Activated CD8-positive, alpha-beta memory T cell treated with anti-CD3 and anti-CD28 coated beads, Interleukin-2, amount 10 ng/mL, durations not matched to agents 7 days and 5 days (primary cell): Measurements from ENCODE around the gene PRKAR1A. TPM values are rescaled to one million over a fixed set of nuclear protein-coding genes. Genes with fewer than 3 reads are reported as not detected.
"Not testable (repeated sequence)": the region's sequence is repeated elsewhere in the genome, so short reads cannot be mapped to it uniquely, and the experiment has no call there.

Experiments
- ATAC-seq: fragments of 150-1000 bp; cut with Tn5 transposase; one replicate; pipeline ENCODE4 v1.10.0; 2021; ENCODE audit warnings: moderate library complexity
- CTCF ChIA-PET: fragments of 350-600 bp; sonication (Branson Sonifier 250); formaldehyde crosslinking; loops from one replicate; lab custom pipeline; 2021; ENCODE audit warnings: antibody characterized with exemption; lab: Charles Lee
- DNase-seq: peaks from one replicate; pipeline ENCODE4 v3.0.0-alpha.2; 2020
- H3K27ac Mint-ChIP-seq: one replicate; pipeline ENCODE4 v1.8.0; 2021; ENCODE audit warnings: mild to moderate bottlenecking, mixed read lengths
- H3K27me3 Mint-ChIP-seq: one replicate; pipeline ENCODE4 v1.8.0; 2021; ENCODE audit warnings: mixed read lengths
- H3K36me3 Mint-ChIP-seq: one replicate; pipeline ENCODE4 v1.8.0; 2021; ENCODE audit warnings: mild to moderate bottlenecking, mixed read lengths
- H3K4me1 Mint-ChIP-seq: one replicate; pipeline ENCODE4 v1.8.0; 2021; ENCODE audit warnings: mixed read lengths
- H3K4me3 Mint-ChIP-seq: one replicate; pipeline ENCODE4 v1.8.0; 2021; ENCODE audit warnings: mild to moderate bottlenecking, moderate library complexity, mixed read lengths
- H3K9me3 Mint-ChIP-seq: one replicate; pipeline ENCODE4 v1.8.0; 2022; ENCODE audit warnings: low read depth, mixed read lengths
- total RNA-seq, 2 experiments: library from RNA; stranded (reverse); gene quantifications; one replicate each; pipeline ENCODE4 v1.2.3, GENCODE V29; 2021

PRKAR1A gene
- 100 to 1,000 TPM; 215 to 293 TPM for total RNA-seq

DNA sequence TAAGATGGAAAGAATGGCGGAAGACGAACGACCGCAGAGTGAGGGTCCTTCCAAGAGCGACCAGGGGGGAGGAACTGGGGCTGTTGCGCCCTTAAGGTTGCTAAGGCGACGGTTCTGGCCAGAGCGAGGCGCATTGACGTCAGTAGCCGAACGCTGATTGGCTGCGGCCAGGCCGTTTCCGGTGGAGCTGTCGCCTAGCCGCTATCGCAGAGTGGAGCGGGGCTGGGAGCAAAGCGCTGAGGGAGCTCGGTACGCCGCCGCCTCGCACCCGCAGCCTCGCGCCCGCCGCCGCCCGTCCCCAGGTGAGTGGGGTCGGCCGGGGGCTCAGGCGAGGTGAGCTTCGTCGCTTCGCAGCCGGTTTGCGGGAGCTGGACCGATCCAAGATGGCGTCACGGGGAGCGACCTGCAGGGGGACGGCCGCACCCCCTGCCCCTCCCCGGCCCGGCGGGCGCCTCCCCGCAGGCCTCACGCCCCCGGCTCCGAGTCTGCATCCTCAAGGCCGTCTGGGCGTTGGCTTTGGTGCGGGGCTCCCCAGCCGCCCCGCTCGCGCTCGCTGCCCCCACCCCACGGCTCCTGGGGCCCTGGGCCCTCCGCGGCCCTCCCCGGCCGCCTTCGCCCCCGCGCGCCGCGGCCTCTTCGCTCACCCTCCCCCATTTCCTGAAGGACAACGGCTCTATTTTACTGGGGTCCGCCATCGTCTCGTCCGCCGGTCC lies at the start of gene PRKAR1A:
Gene PRKAR1A, plus strand, starts transcription at position 184 of the 713 bp plus-strand sequence. CDS start 2,970 bp downstream, outside the sequence.
- peak; percentile 97 for DNase-seq
- peak within 1 kb of the TSS; percentile 98 for H3K4me3 Mint-ChIP-seq
- peaks cover 65% of the 10 kb centered on the region for H3K4me1 Mint-ChIP-seq
- H3K9me3 Mint-ChIP-seq: no peaks in the 10 kb centered on the region
- peaks cover 34% of the 10 kb centered on the region for H3K36me3 Mint-ChIP-seq
- ATAC-seq: peak; percentile 89
- no peaks in the 10 kb centered on the region for H3K27me3 Mint-ChIP-seq
- CTCF ChIA-PET: interaction anchor here (0.6 to 2.8 kb wide), 8 partner anchors 15 to 339 kb away, joined by 3 to 20 read pairs (median 3); no protein-coding TSS in a partner anchor
- peak within 1 kb of the TSS; percentile 97 for H3K27ac Mint-ChIP-seq

GRCh38 chr17:68463211-68464019 lies 48.8 kb upstream of the PRKAR1A start:
- DNase-seq (no peak), ATAC-seq (no peak)
- no peaks in the 10 kb centered on the region for H3K36me3 Mint-ChIP-seq
- CTCF ChIA-PET: interaction anchor here (0.7 to 17.7 kb wide), 13 partner anchors 23 to 312 kb away, joined by 3 to 260 read pairs (median 4); partner anchors contain the start of genes ARSG, PRKAR1A and SLC16A6
- H3K27me3 Mint-ChIP-seq: peaks cover 11% of the 10 kb centered on the region
- H3K4me3 Mint-ChIP-seq: no peak overlapping the region
- peaks cover 55% of the 10 kb centered on the region for H3K4me1 Mint-ChIP-seq
- H3K9me3 Mint-ChIP-seq: no peaks in the 10 kb centered on the region
- H3K27ac Mint-ChIP-seq: peak overlapping the region; percentile 94

DNA sequence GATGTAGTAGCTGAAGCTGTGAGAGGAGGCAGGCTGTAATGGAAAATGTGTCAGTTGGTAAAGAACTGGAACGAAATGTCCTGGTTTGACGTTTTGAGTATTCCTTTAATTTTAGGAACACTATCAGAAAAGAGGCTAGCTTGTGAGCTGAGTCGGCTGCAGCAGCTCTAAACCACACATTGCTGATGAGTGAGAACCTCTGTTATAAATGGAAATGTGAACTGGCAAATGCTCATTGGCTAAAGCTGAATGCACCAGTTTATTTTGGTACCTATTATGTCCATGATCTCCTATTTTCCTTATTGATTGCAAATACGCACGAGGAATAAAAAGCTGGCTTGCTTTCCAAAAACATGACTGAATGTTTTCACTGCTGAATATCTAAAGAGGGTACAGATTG lies 43.9 kb upstream of the PRKAR1A start:
- Mint-ChIP-seq H3K4me3 (no peak overlapping the region), H3K36me3 (no peaks in the 10 kb centered on the region), H3K9me3 (no peaks in the 10 kb centered on the region), H3K27me3 (peaks cover 29% of the 10 kb centered on the region), H3K4me1 (peaks cover 9% of the 10 kb centered on the region), H3K27ac (no peak overlapping the region)
- CTCF ChIA-PET: interaction anchor here (1.1 to 17.7 kb wide), 6 partner anchors 8 to 206 kb away, joined by 3 to 260 read pairs (median 6); no protein-coding TSS in a partner anchor
- ATAC-seq (no peak), DNase-seq (no peak)

- no peak for DNase-seq
- peaks cover 32% of the 10 kb centered on the region for H3K27me3 Mint-ChIP-seq
- no peak overlapping the region for H3K27ac Mint-ChIP-seq
- no peaks in the 10 kb centered on the region for H3K9me3 Mint-ChIP-seq
- CTCF ChIA-PET: interaction anchor here (1.1 to 17.7 kb wide), 4 partner anchors 10 to 206 kb away, joined by 3 to 260 read pairs (median 10); no protein-coding TSS in a partner anchor
- H3K4me3 Mint-ChIP-seq: no peak overlapping the region
- peaks cover 9% of the 10 kb centered on the region for H3K4me1 Mint-ChIP-seq
- no peaks in the 10 kb centered on the region for H3K36me3 Mint-ChIP-seq
- ATAC-seq: no peak
These were observed 43.4 kb upstream of the PRKAR1A start for GRCh38 chr17:68468788-68469187.

- peaks cover 2% of the 10 kb centered on the region for H3K4me1 Mint-ChIP-seq
- ATAC-seq (no peak), DNase-seq (no peak)
- H3K27me3 Mint-ChIP-seq: peaks cover 40% of the 10 kb centered on the region
- no peaks in the 10 kb centered on the region for H3K36me3 Mint-ChIP-seq
- no peaks in the 10 kb centered on the region for H3K9me3 Mint-ChIP-seq
- no peak overlapping the region for H3K27ac Mint-ChIP-seq
- no peak overlapping the region for H3K4me3 Mint-ChIP-seq
- CTCF ChIA-PET: interaction anchor here (1.1 to 2.5 kb wide), 3 partner anchors 10 to 14 kb away, joined by 3 to 5 read pairs (median 4); no protein-coding TSS in a partner anchor
These were observed 41.3 kb upstream of the PRKAR1A start for GRCh38 chr17:68470961-68471360.

GRCh38 chr17:68480885-68481284 lies 31.3 kb upstream of the PRKAR1A start:
- no peak overlapping the region for H3K4me3 Mint-ChIP-seq

DNA sequence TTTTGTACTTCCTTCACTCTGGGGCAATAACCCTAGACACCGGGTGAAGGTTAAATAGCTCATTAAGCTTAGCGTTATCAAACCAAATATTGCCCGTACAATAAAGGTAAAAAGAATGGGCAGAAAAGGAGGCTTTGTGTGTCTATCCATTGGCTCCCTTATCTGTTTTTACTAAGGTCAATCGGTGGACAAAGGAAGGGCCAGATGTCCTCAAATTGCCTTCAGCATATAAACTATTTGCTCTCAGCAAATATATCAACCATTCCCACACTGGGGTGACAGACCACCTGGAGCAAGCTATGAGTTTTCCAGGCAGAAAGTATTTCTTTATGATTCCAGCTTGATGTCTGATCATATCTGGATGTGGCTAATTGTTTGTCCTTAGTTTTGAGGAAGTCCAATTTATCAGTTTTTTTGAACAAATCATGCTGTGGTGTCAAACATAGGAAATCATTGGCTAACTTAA lies 29.6 kb upstream of the PRKAR1A start:
- no peak overlapping the region for H3K27ac Mint-ChIP-seq
- H3K9me3 Mint-ChIP-seq: peaks cover 8% of the 10 kb centered on the region
- H3K4me3 Mint-ChIP-seq: no peak overlapping the region
- DNase-seq (no peak), ATAC-seq (no peak)
- peaks cover 8% of the 10 kb centered on the region for H3K36me3 Mint-ChIP-seq
- H3K4me1 Mint-ChIP-seq: peaks cover 20% of the 10 kb centered on the region
- peaks cover 53% of the 10 kb centered on the region for H3K27me3 Mint-ChIP-seq
- CTCF ChIA-PET: interaction anchor here (1.2 to 2.0 kb wide), 3 partner anchors 8 to 289 kb away, joined by 4 to 6 read pairs (median 5); no protein-coding TSS in a partner anchor

More at GRCh38 chr17:68480885-68481284, 31.3 kb upstream of the PRKAR1A start:
- Mint-ChIP-seq H3K4me1 (peaks cover 7% of the 10 kb centered on the region), H3K9me3 (peaks cover 8% of the 10 kb centered on the region), H3K27me3 (peaks cover 53% of the 10 kb centered on the region), H3K36me3 (peaks cover 8% of the 10 kb centered on the region), H3K27ac (no peak overlapping the region)
- CTCF ChIA-PET: interaction anchor here (0.8 to 1.2 kb wide), 5 partner anchors 10 to 304 kb away, joined by 3 to 4 read pairs (median 3); no protein-coding TSS in a partner anchor
- ATAC-seq (no peak), DNase-seq (no peak)

DNA sequence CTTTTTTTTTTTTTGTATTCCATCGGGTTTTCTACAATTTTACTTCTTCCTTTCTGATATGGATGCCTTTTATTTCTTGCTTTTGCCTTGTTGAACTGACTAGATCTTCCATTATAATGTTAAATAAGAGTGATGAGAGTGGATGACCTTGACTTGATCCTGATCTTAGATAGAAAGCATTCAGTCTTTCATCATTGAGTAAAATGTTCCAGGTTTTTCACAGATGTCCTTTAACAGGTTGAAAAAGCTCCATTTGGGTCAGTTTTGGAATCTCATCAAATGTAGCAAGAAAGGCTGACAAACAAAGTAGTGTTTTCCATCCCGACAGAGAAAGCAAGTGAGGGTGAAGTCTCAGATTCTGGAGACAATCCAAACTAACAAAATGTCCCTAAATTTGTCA lies 27.8 kb upstream of the PRKAR1A start:
- H3K4me3 Mint-ChIP-seq: no peak overlapping the region
- peaks cover 30% of the 10 kb centered on the region for H3K4me1 Mint-ChIP-seq

DNA sequence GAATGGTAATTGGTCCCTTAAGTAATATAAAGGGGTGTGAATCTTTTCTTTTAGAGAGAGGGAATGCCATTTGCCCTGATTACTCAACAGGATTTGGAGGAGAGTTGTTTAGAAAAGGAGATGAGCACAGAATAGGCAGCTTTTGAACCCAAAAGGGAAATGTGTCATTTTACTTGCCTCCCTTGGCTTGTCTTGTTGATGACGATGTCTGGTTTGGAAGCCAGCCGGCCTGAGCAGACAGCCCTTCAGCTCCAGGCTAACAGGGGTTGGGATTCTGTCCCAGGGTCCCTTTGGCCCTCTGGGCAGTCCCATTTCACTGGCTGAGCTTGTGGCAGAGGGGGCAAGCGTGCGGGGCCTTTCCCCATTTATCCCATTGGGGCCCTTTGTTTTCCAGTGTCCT lies 22.3 kb upstream of the PRKAR1A start:
- H3K27ac Mint-ChIP-seq: no peak overlapping the region
- H3K27me3 Mint-ChIP-seq: peaks cover 20% of the 10 kb centered on the region
- ATAC-seq (no peak), DNase-seq (no peak)
- no peaks in the 10 kb centered on the region for H3K9me3 Mint-ChIP-seq
- H3K4me3 Mint-ChIP-seq: no peak overlapping the region
- CTCF ChIA-PET: interaction anchor here (2.7 to 3.6 kb wide), 2 partner anchors 8 to 23 kb away, joined by 21 to 27 read pairs; no protein-coding TSS in a partner anchor
- H3K36me3 Mint-ChIP-seq: no peaks in the 10 kb centered on the region
- H3K4me1 Mint-ChIP-seq: peaks cover 26% of the 10 kb centered on the region

More for the DNA sequence above, 27.8 kb upstream of the PRKAR1A start:
- CTCF ChIA-PET: interaction anchor here (1.1 to 1.5 kb wide), 2 partner anchors 13 kb away, joined by 3 read pairs; no protein-coding TSS in a partner anchor
- ATAC-seq (no peak), DNase-seq (no peak)
- H3K9me3 Mint-ChIP-seq: peaks cover 4% of the 10 kb centered on the region
- peaks cover 5% of the 10 kb centered on the region for H3K36me3 Mint-ChIP-seq
- peaks cover 49% of the 10 kb centered on the region for H3K27me3 Mint-ChIP-seq
- H3K27ac Mint-ChIP-seq: no peak overlapping the region

DNA sequence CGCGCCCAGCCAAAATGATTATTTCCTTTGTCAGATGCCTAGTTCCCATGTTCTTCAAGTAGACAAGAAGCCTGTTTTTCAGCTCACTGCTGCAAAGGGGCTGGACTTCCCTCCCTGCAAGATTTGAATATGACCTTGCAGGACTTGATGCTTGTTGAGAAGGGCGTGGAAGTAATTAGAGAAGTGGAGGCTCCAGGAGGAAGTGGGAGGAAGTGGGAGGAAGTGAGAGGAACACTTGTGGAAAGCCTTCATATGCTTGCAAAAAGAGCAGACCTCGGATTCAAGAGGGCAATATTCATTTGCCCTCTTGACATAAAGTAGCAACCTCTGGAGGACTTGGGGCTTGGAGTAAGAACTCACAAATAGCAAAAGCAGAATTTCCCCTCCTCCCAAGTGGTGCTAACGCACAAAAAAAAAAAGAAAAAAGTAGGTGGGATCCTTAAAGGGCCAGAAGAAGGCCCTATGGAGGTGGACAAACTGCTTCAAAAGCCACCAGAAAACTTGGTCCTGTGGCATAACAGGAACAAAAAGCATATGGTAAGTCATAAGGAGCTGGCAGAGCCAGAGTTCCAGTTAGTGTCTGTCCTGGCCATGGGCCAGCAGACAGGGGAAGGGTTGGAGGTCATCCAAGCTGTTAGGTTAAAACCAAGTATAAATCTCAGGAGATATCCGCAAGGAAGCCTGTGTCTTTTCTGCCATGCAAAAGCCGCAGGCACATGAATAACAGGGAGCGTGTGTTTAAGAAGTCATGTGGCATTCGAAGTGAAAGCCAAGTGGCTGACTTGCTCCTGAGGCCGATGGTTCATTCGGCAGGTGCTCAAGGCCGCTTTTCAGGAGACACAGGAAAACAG lies 20.6 kb upstream of the PRKAR1A start:
- peaks cover 3% of the 10 kb centered on the region for H3K27me3 Mint-ChIP-seq
- no peak overlapping the region for H3K4me3 Mint-ChIP-seq
- ATAC-seq (no peak), DNase-seq (no peak)
- no peaks in the 10 kb centered on the region for H3K9me3 Mint-ChIP-seq
- H3K36me3 Mint-ChIP-seq: no peaks in the 10 kb centered on the region
- CTCF ChIA-PET: interaction anchor here (1.0 kb wide), 1 partner anchor 25 kb away, joined by 3 read pairs; no protein-coding TSS in a partner anchor
- H3K4me1 Mint-ChIP-seq: peaks cover 21% of the 10 kb centered on the region
- H3K27ac Mint-ChIP-seq: no peak overlapping the region

DNA sequence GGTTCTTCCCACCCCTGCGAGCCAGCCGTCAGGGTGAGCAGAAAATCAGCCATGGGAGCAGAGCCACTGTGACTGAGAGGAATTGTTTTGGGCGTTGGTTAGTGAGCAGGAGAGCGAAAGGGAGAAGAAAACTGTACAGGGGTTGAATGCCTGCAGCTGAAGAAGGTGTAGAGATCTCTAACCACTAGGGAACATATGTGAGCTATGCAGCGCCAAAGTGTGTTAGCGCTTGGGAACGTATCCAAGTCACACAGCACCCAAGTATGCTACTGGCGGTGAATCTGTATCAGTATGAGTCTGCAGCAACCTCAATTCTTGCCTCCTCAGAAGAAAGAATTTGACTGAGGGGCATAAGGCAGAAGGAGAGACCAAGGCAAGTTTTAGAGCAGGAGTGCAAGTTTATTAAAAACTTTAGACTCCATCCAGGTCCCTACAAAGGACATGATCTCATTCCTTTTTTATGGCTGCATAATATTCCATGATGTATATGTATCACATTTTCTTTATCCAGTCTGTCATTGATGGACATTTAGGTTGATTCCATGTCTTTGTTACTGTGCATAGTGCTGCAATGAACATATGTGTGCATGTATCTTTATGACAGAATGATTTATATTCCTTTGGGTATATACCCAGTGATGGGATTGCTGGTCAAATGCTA lies 19.7 kb upstream of the PRKAR1A start:
- peaks cover 16% of the 10 kb centered on the region for H3K4me1 Mint-ChIP-seq
- ATAC-seq, H3K9me3 Mint-ChIP-seq, H3K27me3 Mint-ChIP-seq, H3K4me3 Mint-ChIP-seq, H3K36me3 Mint-ChIP-seq, DNase-seq, H3K27ac Mint-ChIP-seq: not testable (repeated sequence)
- CTCF ChIA-PET: interaction anchor here (1.0 kb wide), 1 partner anchor 26 kb away, joined by 3 read pairs; no protein-coding TSS in a partner anchor

GRCh38 chr17:68495081-68495480 lies 17.1 kb upstream of the PRKAR1A start:
- no peak overlapping the region for H3K27ac Mint-ChIP-seq
- CTCF ChIA-PET: no interaction called here
- DNase-seq (no peak), ATAC-seq (no peak)
- H3K36me3 Mint-ChIP-seq: no peaks in the 10 kb centered on the region
- peaks cover 26% of the 10 kb centered on the region for H3K4me1 Mint-ChIP-seq
- H3K27me3 Mint-ChIP-seq: peaks cover 2% of the 10 kb centered on the region
- H3K9me3 Mint-ChIP-seq: no peaks in the 10 kb centered on the region
- H3K4me3 Mint-ChIP-seq: no peak overlapping the region
